Left lung (tissue), 10 donors: ENCODE data around the gene RARS1. TPM values are rescaled to one million over a fixed set of nuclear protein-coding genes. Genes with fewer than 3 reads are reported as not detected.

Source experiments
- ATAC-seq: fragments of 200-7000 bp; cut with Tn5 transposase; one replicate; pipeline ENCODE4 v1.9.1; 2020; ENCODE audit warnings: moderate library complexity
- DNase-seq, 4 donors: peaks; one replicate each; pipeline ENCODE4 v3.0.0-alpha.2; 2013 to 2020
- H3K27ac ChIP-seq, 2 donors: fragments of 200-600 bp; sonication (generic) in 1 of 2; one replicate each; pipeline versions ENCODE4 v1.5.0 to v1.8.0; 2020 to 2021
- H3K27me3 ChIP-seq, 2 donors: fragments of 200-600 bp; sonication (generic) in 1 of 2; one replicate each; pipeline versions ENCODE4 v1.5.0 to v1.8.0; 2020 to 2021
- H3K36me3 ChIP-seq, 2 donors: fragments of 200-600 bp; sonication (generic) in 1 of 2; one replicate each; pipeline versions ENCODE4 v1.5.0 to v1.8.0; 2020 to 2021
- H3K4me1 ChIP-seq, 2 donors: fragments of 200-600 bp; one replicate each; pipeline ENCODE4 v1.8.0; 2021
- H3K4me3 ChIP-seq, 2 donors: fragments of 200-600 bp; sonication (generic) in 1 of 2; one replicate each; pipeline versions ENCODE4 v1.5.0 to v1.8.0; 2020 to 2021; ENCODE audit warnings: mild to moderate bottlenecking in 1 of 2
- H3K9me3 ChIP-seq, 2 donors: fragments of 200-600 bp; sonication (generic) in 1 of 2; one replicate each; pipeline versions ENCODE4 v1.5.0 to v1.8.0; 2020 to 2021
- CTCF ChIP-seq, 2 donors: fragments of 200-600 bp; sonication (generic) in 1 of 2; IDR thresholded peaks; one replicate each; pipeline versions ENCODE4 v1.5.0 to v1.8.0; 2021; ENCODE audit warnings: antibody characterized with exemption in 2 of 2
- intact Hi-C, 2 donors: fragments of 100-400 bp; cut with DNase I; formaldehyde crosslinking; loops; one replicate each; pipeline versions ENCODE4 v1.11.2 to v1.14.2; 2022
- microRNA-seq, 2 donors: library from miRNA; unstranded; fragments of <30 nt; microRNA quantifications; one replicate each; pipeline ENCODE4, GENCODE V29; 2019
- polyA plus RNA-seq, 6 donors: library from polyadenylated mRNA; unstranded; fragments of 120-200 nt; gene quantifications; one replicate each; pipeline ENCODE4 v1.2.1, GENCODE V29; 2013; ENCODE audit not compliant: insufficient read length in 6 of 6
- total RNA-seq, 2 donors: library from RNA; stranded (reverse); fragmentation: NEBNext Ultra II Directional; extraction: Animal tissue kit (Norgen Biotek cat#: 25700); gene quantifications; one replicate each; pipeline ENCODE4 v1.2.1, GENCODE V29; 2021
- donor health status: DM: no; HTN: yes; CAD: no.
- donor health status: DM: no; HTN: no; CAD: no.

RARS1 gene
- total and polyA plus RNA-seq, 8 donors, result 67.2 to 88.3 (median 76.9) TPM

GRCh38 chr5:168562279-168562678 is 76.0 kb downstream of the RARS1 start:
- Histone ChIP-seq H3K36me3 (peaks cover 3 to 79% of the 10 kb centered on the region in 2 donors), H3K4me1 (no peaks in the 10 kb centered on the region), H3K4me3 (no peak overlapping the region), H3K27me3 (no peaks in the 10 kb centered on the region), H3K27ac (no peak overlapping the region), H3K9me3 (no peaks in the 10 kb centered on the region)
- no peak for TF ChIP-seq CTCF (IDR thresholded peaks at IDR 0.05)
- intact Hi-C loops, result no loop called here
- DNase-seq, result no peak
- ATAC-seq, result no peak

- H3K27ac ChIP-seq, result no peak overlapping the region
- no peaks in the 10 kb centered on the region for H3K4me1 ChIP-seq
- TF ChIP-seq CTCF (IDR thresholded peaks at IDR 0.05), result no peak
- H3K9me3 ChIP-seq, result no peaks in the 10 kb centered on the region
- no peak for DNase-seq
- H3K4me3 ChIP-seq, result no peak overlapping the region
- ATAC-seq, result no peak
- intact Hi-C loops, result no loop called here
- H3K36me3 ChIP-seq, result peaks cover 3 to 76% of the 10 kb centered on the region in 2 donors
- H3K27me3 ChIP-seq, result no peaks in the 10 kb centered on the region
These were observed 77.7 kb downstream of the RARS1 start for GRCh38 chr5:168563959-168564358.

- peaks cover 0 to 45% of the 10 kb centered on the region in 2 donors for H3K36me3 ChIP-seq
- intact Hi-C loops, result no loop called here
These were observed 82.5 kb downstream of the RARS1 start for GRCh38 chr5:168568738-168569137.

More at GRCh38 chr5:168568738-168569137, 82.5 kb downstream of the RARS1 start:
- Histone ChIP-seq H3K4me1 (no peaks in the 10 kb centered on the region), H3K9me3 (no peaks in the 10 kb centered on the region), H3K4me3 (no peak overlapping the region), H3K27me3 (no peaks in the 10 kb centered on the region), H3K27ac (no peak overlapping the region)
- ATAC-seq, result no peak
- DNase-seq, result no peak
- no peak for TF ChIP-seq CTCF (IDR thresholded peaks at IDR 0.05)

Small RNA genes within 50 kb of the gene (microRNA-seq; reads per million reads assigned to microRNA genes)
- 0 reads per million in 2 donors for gene MIR103A1
- 0 reads per million in 2 donors for gene MIR103B1

Other genes starting within 250 kb of the RARS1 start
- gene WWC1, start 194.8 kb upstream of the RARS1 start, total RNA-seq, result 10 to 100 TPM; 59.6 to 81.9 TPM
- 100 to 1,000 TPM in 1 of 6 donors, 10 to 100 TPM in 5; 69.0 to 128 (median 88.4) TPM for gene WWC1, start 194.8 kb upstream of the RARS1 start, polyA plus RNA-seq
- gene FBLL1, start 42.8 kb downstream of the RARS1 start, total RNA-seq, result not detected
- under 1 TPM; 0.37 to 0.95 (median 0.55) TPM for gene FBLL1, start 42.8 kb downstream of the RARS1 start, polyA plus RNA-seq
- 10 to 100 TPM; 71.4 to 73.0 TPM for gene PANK3, start 92.9 kb downstream of the RARS1 start, total RNA-seq
- 10 to 100 TPM; 48.1 to 53.7 (median 52.2) TPM for gene PANK3, start 92.9 kb downstream of the RARS1 start, polyA plus RNA-seq